GM13977 (cell line): ENCODE measurements around the gene RC3H1.
A peak's percentile ranks its signal among the peaks of the same experiment; 100 is the strongest.
"Not testable (repeated sequence)": the region's sequence is repeated elsewhere in the genome, so short reads cannot be mapped to it uniquely, and the experiment has no call there.

Experiments used
- DNase-seq: peaks from one replicate; pipeline ENCODE4 v3.0.0; 2012; ENCODE audit warnings: low spot score
- CTCF ChIP-seq: IDR thresholded peaks from 2 replicates; pipeline ENCODE4 v1.5.1; 2012; ENCODE audit warnings: mild to moderate bottlenecking, control low read depth; ENCODE audit not compliant: insufficient read depth; ENCODE audit errors: extremely low read depth, missing control alignments
- in situ Hi-C: fragments of 300-500 bp; cut with MboI; formaldehyde crosslinking; loops from one replicate; pipeline ENCODE4 v1.12.0; 2022; ENCODE audit warnings: low sequenced_read_pairs, low pct_unique_long_range_greater_than_20kb, mixed read lengths, inconsistent platforms; ENCODE audit not compliant: unreplicated experiment

The RC3H1 gene

GRCh38 chr1:173997791-173998190 lies 24.4 kb downstream of the RC3H1 start:
- DNase-seq: no peak
- no peak for TF ChIP-seq CTCF
- in situ Hi-C loops: no loop called here

- in situ Hi-C loops: no loop called here
- no peak for TF ChIP-seq CTCF
- no peak for DNase-seq
Observed at GRCh38 chr1:173996995-173997394, 25.2 kb downstream of the RC3H1 start.

GRCh38 chr1:173995475-173995874 lies 26.7 kb downstream of the RC3H1 start:
- in situ Hi-C loops: no loop called here
- DNase-seq: no peak
- no peak for TF ChIP-seq CTCF

- in situ Hi-C loops: not testable (repeated sequence)
Observed at GRCh38 chr1:173993948-173994347, 28.2 kb downstream of the RC3H1 start.

GRCh38 chr1:173988068-173988467 lies 34.1 kb downstream of the RC3H1 start:
- in situ Hi-C loops: no loop called here
- DNase-seq: no peak
- no peak for TF ChIP-seq CTCF

More at GRCh38 chr1:173993948-173994347, 28.2 kb downstream of the RC3H1 start:
- DNase-seq: not testable (repeated sequence)

- DNase-seq: no peak
- no peak for TF ChIP-seq CTCF
- in situ Hi-C loops: no loop called here
Observed at GRCh38 chr1:173986951-173987350, 35.2 kb downstream of the RC3H1 start.

GRCh38 chr1:173970252-173970651 lies 51.9 kb downstream of the RC3H1 start:
- in situ Hi-C loops: no loop called here
- peak; percentile 3 for TF ChIP-seq CTCF
- DNase-seq: no peak

GRCh38 chr1:173965896-173966295 lies 56.3 kb downstream of the RC3H1 start:
- DNase-seq, in situ Hi-C loops: not testable (repeated sequence)
